ENCODE data around the gene MGAT4C. TPM values are rescaled to one million over a fixed set of nuclear protein-coding genes. Genes with fewer than 3 reads are reported as not detected.
"Not testable (repeated sequence)": the region's sequence is repeated elsewhere in the genome, so short reads cannot be mapped to it uniquely, and the experiment has no call there.

The MGAT4C gene
- total and polyA plus RNA-seq, 2 donors, result 0.28 to 12.1 TPM

GRCh38 chr12:86139671-86140070 lies 116.5 kb downstream of the MGAT4C start:
- Histone ChIP-seq H3K27ac (ENCODE audit: low read depth) (no peak overlapping the region), H3K36me3 (ENCODE audit: insufficient read depth) (no peaks in the 10 kb centered on the region)
- 69% methylated on average over 1 of the region's 1 CpG for WGBS

GRCh38 chr12:86138770-86139169 lies 117.4 kb downstream of the MGAT4C start:
- no peak for DNase-seq (ENCODE audit: extremely low spot score)
- no peak overlapping the region for H3K4me3 ChIP-seq (ENCODE audit: low read depth, low read length)
- H3K4me1 ChIP-seq (ENCODE audit: insufficient read depth), result no peaks in the 10 kb centered on the region
- 68% methylated on average over 2 of the region's 2 CpGs for WGBS
- no peak overlapping the region for H3K27ac ChIP-seq (ENCODE audit: low read depth)
- no peaks in the 10 kb centered on the region for H3K36me3 ChIP-seq (ENCODE audit: insufficient read depth)

More at GRCh38 chr12:86139671-86140070, 116.5 kb downstream of the MGAT4C start:
- no peak for DNase-seq (ENCODE audit: extremely low spot score)
- Histone ChIP-seq H3K4me3 (ENCODE audit: low read depth, low read length) (no peak overlapping the region), H3K4me1 (ENCODE audit: insufficient read depth) (no peaks in the 10 kb centered on the region)

- no peaks in the 10 kb centered on the region for H3K4me1 ChIP-seq (ENCODE audit: insufficient read depth)
- 52% methylated on average over 2 of the region's 2 CpGs for WGBS
- no peaks in the 10 kb centered on the region for H3K36me3 ChIP-seq (ENCODE audit: insufficient read depth)
- no peak overlapping the region for H3K4me3 ChIP-seq (ENCODE audit: low read depth, low read length)
- no peak for DNase-seq (ENCODE audit: extremely low spot score)
- no peak overlapping the region for H3K27ac ChIP-seq (ENCODE audit: low read depth)
Measured at GRCh38 chr12:86137936-86138335, 118.3 kb downstream of the MGAT4C start.

GRCh38 chr12:86134561-86134960 lies 121.6 kb downstream of the MGAT4C start:
- Histone ChIP-seq H3K4me1 (ENCODE audit: insufficient read depth) (no peaks in the 10 kb centered on the region), H3K36me3 (ENCODE audit: insufficient read depth) (no peaks in the 10 kb centered on the region), H3K27ac (ENCODE audit: low read depth) (no peak overlapping the region), H3K4me3 (ENCODE audit: low read depth, low read length) (no peak overlapping the region)
- WGBS, result 60% methylated on average over 3 of the region's 3 CpGs
- DNase-seq (ENCODE audit: extremely low spot score), result no peak

GRCh38 chr12:86126900-86127299 lies 129.3 kb downstream of the MGAT4C start:
- not testable (repeated sequence) for H3K36me3 ChIP-seq (ENCODE audit: insufficient read depth); DNase-seq (ENCODE audit: extremely low spot score); H3K27ac ChIP-seq (ENCODE audit: low read depth); H3K4me1 ChIP-seq (ENCODE audit: insufficient read depth); H3K4me3 ChIP-seq (ENCODE audit: low read depth, low read length)
- WGBS, result 92% methylated on average over 3 of the region's 3 CpGs

- no peak overlapping the region for H3K27ac ChIP-seq (ENCODE audit: low read depth)
- H3K4me3 ChIP-seq (ENCODE audit: low read depth, low read length), result no peak overlapping the region
- DNase-seq (ENCODE audit: extremely low spot score), result no peak
- no peaks in the 10 kb centered on the region for H3K4me1 ChIP-seq (ENCODE audit: insufficient read depth)
- 71% methylated on average over 3 of the region's 3 CpGs for WGBS
- no peaks in the 10 kb centered on the region for H3K36me3 ChIP-seq (ENCODE audit: insufficient read depth)
Measured at GRCh38 chr12:86122846-86123468, 133.2 kb downstream of the MGAT4C start.

- no peaks in the 10 kb centered on the region for H3K36me3 ChIP-seq (ENCODE audit: insufficient read depth)
- no peak overlapping the region for H3K27ac ChIP-seq (ENCODE audit: low read depth)
- H3K4me3 ChIP-seq (ENCODE audit: low read depth, low read length), result no peak overlapping the region
- no peak for DNase-seq (ENCODE audit: extremely low spot score)
- no peaks in the 10 kb centered on the region for H3K4me1 ChIP-seq (ENCODE audit: insufficient read depth)
- WGBS, result 53% methylated on average over 2 of the region's 2 CpGs
Measured at GRCh38 chr12:86118161-86118560, 138.0 kb downstream of the MGAT4C start.

- DNase-seq (ENCODE audit: extremely low spot score), result no peak
- Histone ChIP-seq H3K4me1 (ENCODE audit: insufficient read depth) (no peaks in the 10 kb centered on the region), H3K27ac (ENCODE audit: low read depth) (no peak overlapping the region), H3K4me3 (ENCODE audit: low read depth, low read length) (no peak overlapping the region), H3K36me3 (ENCODE audit: insufficient read depth) (no peaks in the 10 kb centered on the region)
- WGBS, result 63% methylated on average over 1 of the region's 1 CpG
Measured at GRCh38 chr12:86117711-86118110, 138.5 kb downstream of the MGAT4C start.

GRCh38 chr12:86104087-86104486 lies 152.1 kb downstream of the MGAT4C start:
- Histone ChIP-seq H3K36me3 (ENCODE audit: insufficient read depth) (no peaks in the 10 kb centered on the region), H3K4me3 (ENCODE audit: low read depth, low read length) (no peak overlapping the region), H3K4me1 (ENCODE audit: insufficient read depth) (no peaks in the 10 kb centered on the region), H3K27ac (ENCODE audit: low read depth) (no peak overlapping the region)
- no peak for DNase-seq (ENCODE audit: extremely low spot score)
- WGBS, result 87% methylated on average over 9 of the region's 9 CpGs

GRCh38 chr12:86097161-86097560 lies 159.0 kb downstream of the MGAT4C start:
- Histone ChIP-seq H3K4me1 (ENCODE audit: insufficient read depth) (no peaks in the 10 kb centered on the region), H3K4me3 (ENCODE audit: low read depth, low read length) (no peak overlapping the region), H3K27ac (ENCODE audit: low read depth) (no peak overlapping the region), H3K36me3 (ENCODE audit: insufficient read depth) (no peaks in the 10 kb centered on the region)
- DNase-seq (ENCODE audit: extremely low spot score), result no peak

GRCh38 chr12:86091681-86092080 lies 164.5 kb downstream of the MGAT4C start:
- 33% methylated on average over 3 of the region's 3 CpGs for WGBS
- Histone ChIP-seq H3K4me3 (ENCODE audit: low read depth, low read length) (no peak overlapping the region), H3K36me3 (ENCODE audit: insufficient read depth) (no peaks in the 10 kb centered on the region), H3K27ac (ENCODE audit: low read depth) (no peak overlapping the region), H3K4me1 (ENCODE audit: insufficient read depth) (no peaks in the 10 kb centered on the region)
- DNase-seq (ENCODE audit: extremely low spot score), result no peak

GRCh38 chr12:86081843-86082242 lies 174.3 kb downstream of the MGAT4C start:
- Histone ChIP-seq H3K27ac (ENCODE audit: low read depth) (no peak overlapping the region), H3K4me1 (ENCODE audit: insufficient read depth) (no peaks in the 10 kb centered on the region), H3K4me3 (ENCODE audit: low read depth, low read length) (no peak overlapping the region), H3K36me3 (ENCODE audit: insufficient read depth) (no peaks in the 10 kb centered on the region)
- no peak for DNase-seq (ENCODE audit: extremely low spot score)

- WGBS, result 84% methylated on average over 4 of the region's 4 CpGs
- H3K27ac ChIP-seq (ENCODE audit: low read depth); H3K4me1 ChIP-seq (ENCODE audit: insufficient read depth); H3K4me3 ChIP-seq (ENCODE audit: low read depth, low read length); DNase-seq (ENCODE audit: extremely low spot score); H3K36me3 ChIP-seq (ENCODE audit: insufficient read depth): not testable (repeated sequence)
Measured at GRCh38 chr12:86059052-86059451, 197.1 kb downstream of the MGAT4C start.

GRCh38 chr12:86057092-86057845 lies 198.9 kb downstream of the MGAT4C start:
- Histone ChIP-seq H3K36me3 (ENCODE audit: insufficient read depth) (no peaks in the 10 kb centered on the region), H3K27ac (ENCODE audit: low read depth) (no peak overlapping the region), H3K4me3 (ENCODE audit: low read depth, low read length) (no peak overlapping the region), H3K4me1 (ENCODE audit: insufficient read depth) (no peaks in the 10 kb centered on the region)
- DNase-seq (ENCODE audit: extremely low spot score), result no peak
- 85% methylated on average over 2 of the region's 2 CpGs for WGBS
